KMS-11 (cell line): ENCODE data around the gene ZNF621.

ENCODE experiments used
- H2AFZ ChIP-seq: fragments of 200-600 bp; sonication (generic); 2 replicates; pipeline ENCODE4 v1.6.1; 2016; ENCODE audit warnings: antibody characterized with exemption, mixed run types, low read depth
- H3K27ac ChIP-seq: fragments of 200-600 bp; sonication (generic); 2 replicates; pipeline ENCODE4 v1.6.1; 2016; ENCODE audit warnings: mild to moderate bottlenecking, mixed run types
- H3K27me3 ChIP-seq: fragments of 200-600 bp; sonication (generic); 2 replicates; pipeline ENCODE4 v1.6.1; 2017; ENCODE audit warnings: mild to moderate bottlenecking, low read depth, mixed run types, moderate library complexity; ENCODE audit not compliant: insufficient read depth
- H3K36me3 ChIP-seq: fragments of 200-600 bp; sonication (generic); 2 replicates; pipeline ENCODE4 v1.6.1; 2017; ENCODE audit warnings: mild to moderate bottlenecking, mixed run types; ENCODE audit not compliant: insufficient read depth
- H3K4me1 ChIP-seq: fragments of 200-600 bp; sonication (generic); 2 replicates; pipeline ENCODE4 v1.6.1; 2016; ENCODE audit warnings: mild to moderate bottlenecking, low read depth, mixed run types; ENCODE audit not compliant: poor library complexity, severe bottlenecking
- H3K4me2 ChIP-seq: fragments of 200-600 bp; sonication (generic); 2 replicates; pipeline ENCODE4 v1.7.0; 2016; ENCODE audit warnings: mild to moderate bottlenecking, mixed run types
- H3K4me3 ChIP-seq: fragments of 200-600 bp; sonication (generic); IDR thresholded peaks from 2 replicates; pipeline ENCODE4 v1.6.1; 2017; ENCODE audit warnings: low read depth, low read length, mixed read lengths; ENCODE audit not compliant: insufficient read depth
- H3K79me2 ChIP-seq: fragments of 200-600 bp; sonication (generic); 2 replicates; pipeline ENCODE4 v1.6.1; 2016; ENCODE audit warnings: low read depth, mixed run types; ENCODE audit not compliant: insufficient read depth
- H3K9ac ChIP-seq: fragments of 200-600 bp; sonication (generic); 2 replicates; pipeline ENCODE4 v1.6.1; 2016; ENCODE audit warnings: mild to moderate bottlenecking, mixed run types
- H4K20me1 ChIP-seq: fragments of 200-600 bp; sonication (generic); 2 replicates; pipeline ENCODE4 v1.6.1; 2016; ENCODE audit warnings: mild to moderate bottlenecking, mixed run types; ENCODE audit not compliant: insufficient read depth
- CTCF ChIP-seq: fragments of 200-600 bp; sonication (generic); conservative IDR thresholded peaks from 2 replicates; pipeline ENCODE4 v1.6.1; 2017; ENCODE audit warnings: low read depth, mild to moderate bottlenecking, antibody characterized with exemption, low read length, moderate library complexity, mixed read lengths

ZNF621 gene

GRCh38 chr3:40502034-40502433 lies 22.7 kb upstream of the ZNF621 start:
- Histone ChIP-seq H3K9ac (no peak overlapping the region), H3K27me3 (no peaks in the 10 kb centered on the region), H3K4me3 (no peak overlapping the region), H3K4me2 (no peak overlapping the region), H4K20me1 (no peaks in the 10 kb centered on the region), H3K4me1 (no peaks in the 10 kb centered on the region), H3K79me2 (no peaks in the 10 kb centered on the region), H2AFZ (no peak overlapping the region), H3K27ac (no peak overlapping the region), H3K36me3 (no peaks in the 10 kb centered on the region)
- no peak for TF ChIP-seq CTCF

- Histone ChIP-seq H2AFZ (no peak overlapping the region), H3K27me3 (no peaks in the 10 kb centered on the region), H3K4me1 (no peaks in the 10 kb centered on the region), H3K27ac (no peak overlapping the region), H3K4me3 (no peak overlapping the region), H4K20me1 (no peaks in the 10 kb centered on the region), H3K79me2 (no peaks in the 10 kb centered on the region), H3K36me3 (no peaks in the 10 kb centered on the region), H3K9ac (no peak overlapping the region), H3K4me2 (no peak overlapping the region)
- TF ChIP-seq CTCF, result no peak
These were observed 19.9 kb upstream of the ZNF621 start for GRCh38 chr3:40504636-40505430.

GRCh38 chr3:40505599-40506462 lies 18.9 kb upstream of the ZNF621 start, which contains the start of gene ZNF620:
ZNF620 (plus strand) TSS chr3:40506039; CDS start chr3:40506353, 314 bp downstream.
- H3K4me3 ChIP-seq, result no peak within 1 kb of the TSS
- H3K27ac ChIP-seq, result no peak within 1 kb of the TSS
- H2AFZ ChIP-seq, result peak within 1 kb of the TSS; percentile 38; the same call in 1 of the 2 replicates
- no peak for TF ChIP-seq CTCF
- no peaks in the 10 kb centered on the region for H3K27me3 ChIP-seq
- H3K4me2 ChIP-seq, result no peak within 1 kb of the TSS
- no peaks in the 10 kb centered on the region for H3K36me3 ChIP-seq
- H3K9ac ChIP-seq, result no peak within 1 kb of the TSS
- H4K20me1 ChIP-seq, result no peaks in the 10 kb centered on the region
- H3K79me2 ChIP-seq, result no peaks in the 10 kb centered on the region
- H3K4me1 ChIP-seq, result no peaks in the 10 kb centered on the region

- Histone ChIP-seq H3K79me2 (no peaks in the 10 kb centered on the region), H3K9ac (no peak overlapping the region), H3K27ac (no peak overlapping the region), H3K4me1 (no peaks in the 10 kb centered on the region), H3K4me3 (no peak overlapping the region), H3K36me3 (no peaks in the 10 kb centered on the region), H2AFZ (no peak overlapping the region), H3K4me2 (no peak overlapping the region), H3K27me3 (no peaks in the 10 kb centered on the region), H4K20me1 (no peaks in the 10 kb centered on the region)
- TF ChIP-seq CTCF, result no peak
These were observed 13.6 kb upstream of the ZNF621 start for GRCh38 chr3:40511031-40511718.
